ENCODE data around the gene PLEKHM3.

GRCh38 chr2:207975921-207976320 lies 49.4 kb downstream of the PLEKHM3 start:
- TF ChIP-seq CTCF (conservative IDR thresholded peaks at IDR 0.05; ENCODE audit: low read depth, low read length) (no peak), EZH2 (IDR thresholded peaks at IDR 0.05; ENCODE audit: borderline replicate concordance, low read depth, low read length, poor library complexity, severe bottlenecking) (no peak)

Data from A673 (cell line).